Motor neuron (in vitro differentiated cells): Measurements from ENCODE around the gene RTF1. TPM values are rescaled to one million over a fixed set of nuclear protein-coding genes. Genes with fewer than 3 reads are reported as not detected.
A peak's percentile ranks its signal among the peaks of the same experiment; 100 is the strongest.

Experiments used
- ATAC-seq, 8 experiments: fragments of 200-7000 bp; cut with Tn5 transposase; replicated peaks in 6 of 8; 2 replicates each; pipeline ENCODE4 v1.8.0; 2021; ENCODE audit warnings: mild to moderate bottlenecking in 8 of 8, moderate library complexity in 8 of 8
- H3K27ac ChIP-seq, 2 donors: fragments of 250-450 bp; sonication (Bioruptor Pico); 2 replicates each; pipeline ENCODE4 v1.9.0; 2021; ENCODE audit warnings: antibody characterized with exemption in 2 of 2, mild to moderate bottlenecking in 2 of 2, moderate library complexity in 1 of 2
- H3K4me1 ChIP-seq, 2 donors: fragments of 250-450 bp; sonication (Bioruptor Pico); replicated peaks in 1 of 2; 2 replicates each; pipeline ENCODE4 v1.6.1; 2021; ENCODE audit warnings: antibody characterized with exemption in 2 of 2, mild to moderate bottlenecking in 2 of 2, moderate library complexity in 1 of 2
- H3K4me3 ChIP-seq, 5 donors: fragments of 250-450 bp; sonication (Bioruptor Pico); 2 replicates each; pipeline ENCODE4 v1.9.0; 2021; ENCODE audit warnings: antibody characterized with exemption in 5 of 5, mild to moderate bottlenecking in 5 of 5, moderate library complexity in 4 of 5
- WGBS, 10 experiments: fragments of 450-650 bp; shearing (Covaris generic); methylation state at CpG; one replicate each; pipeline ENCODE4 v1.0.0; 2022; 5-methylcytosine and 5-hydroxymethylcytosine counted together
- in situ Hi-C, 9 experiments: fragments of 400-800 bp; cut with MboI; loops; one replicate each; pipeline ENCODE4 v1.15.0; 2021; ENCODE audit warnings: low sequenced_read_pairs in 9 of 9, low pct_unique_long_range_greater_than_20kb in 2 of 9; ENCODE audit not compliant: unreplicated experiment in 9 of 9
- total RNA-seq, 8 experiments: library from RNA; unstranded; fragments of 300-600 nt; gene quantifications; 2 replicates each; pipeline versions ENCODE4 v1.2.3 to v1.2.4, GENCODE V29; 2022

Gene RTF1
- total RNA-seq, 8 experiments from 2014 or later = 24.0 to 44.8 (median 35.9) TPM

- Histone ChIP-seq H3K27ac (no peak overlapping the region), H3K4me3 (peak overlapping the region in 3 of 5 donors; percentile 5 to 49 (median 48)), H3K4me1 (peaks cover 5 to 13% of the 10 kb centered on the region in 2 donors)
- no peak for ATAC-seq
- 0 to 75% (median 6%) methylated on average over 1 to 12 of the region's 60 CpGs; no CpG with 5 or more reads in 5 of the 10 experiments for WGBS, 10 experiments
- in situ Hi-C loops = no loop called here
Observed at GRCh38 chr15:41494922-41495735, 78.2 kb downstream of the RTF1 start.

GRCh38 chr15:41495736-41496599 lies 79.1 kb downstream of the RTF1 start:
- 20 to 100% (median 57%) methylated on average over 1 to 5 of the region's 59 CpGs; no CpG with 5 or more reads in 5 of the 10 experiments for WGBS, 10 experiments
- Histone ChIP-seq H3K27ac (no peak overlapping the region), H3K4me1 (peaks cover 5 to 13% of the 10 kb centered on the region in 2 donors), H3K4me3 (peak overlapping the region in 1 of 5 donors; percentile 5)
- in situ Hi-C loops = no loop called here
- no peak for ATAC-seq

DNA sequence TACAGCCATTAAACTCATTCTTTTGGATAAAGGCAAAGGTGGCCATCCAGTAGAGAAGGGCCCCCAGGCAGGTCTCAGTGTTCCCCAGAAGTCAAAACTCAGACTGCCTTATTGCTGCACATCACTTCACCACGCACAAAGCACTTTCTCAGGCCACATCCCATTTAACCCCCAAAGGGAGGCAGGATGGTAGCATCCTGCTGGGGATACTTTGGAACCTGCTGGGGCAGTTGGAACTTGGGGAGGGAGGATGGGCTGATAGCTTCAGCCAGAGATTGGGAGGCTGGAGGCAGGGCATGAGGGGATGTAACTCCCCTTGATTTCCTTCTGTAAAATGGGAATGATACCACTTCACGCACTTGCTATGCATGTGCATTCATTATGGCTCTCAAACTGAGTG lies 81.8 kb downstream of the RTF1 start:
- H3K4me3 ChIP-seq = no peak overlapping the region
- 43 to 60% methylated on average over 1 to 2 of the region's 2 CpGs; no CpG with 5 or more reads in 8 of the 10 experiments for WGBS, 10 experiments
- H3K27ac ChIP-seq = no peak overlapping the region
- no peak for ATAC-seq
- H3K4me1 ChIP-seq = peaks cover 0 to 24% of the 10 kb centered on the region in 2 donors
- in situ Hi-C loops = no loop called here

DNA sequence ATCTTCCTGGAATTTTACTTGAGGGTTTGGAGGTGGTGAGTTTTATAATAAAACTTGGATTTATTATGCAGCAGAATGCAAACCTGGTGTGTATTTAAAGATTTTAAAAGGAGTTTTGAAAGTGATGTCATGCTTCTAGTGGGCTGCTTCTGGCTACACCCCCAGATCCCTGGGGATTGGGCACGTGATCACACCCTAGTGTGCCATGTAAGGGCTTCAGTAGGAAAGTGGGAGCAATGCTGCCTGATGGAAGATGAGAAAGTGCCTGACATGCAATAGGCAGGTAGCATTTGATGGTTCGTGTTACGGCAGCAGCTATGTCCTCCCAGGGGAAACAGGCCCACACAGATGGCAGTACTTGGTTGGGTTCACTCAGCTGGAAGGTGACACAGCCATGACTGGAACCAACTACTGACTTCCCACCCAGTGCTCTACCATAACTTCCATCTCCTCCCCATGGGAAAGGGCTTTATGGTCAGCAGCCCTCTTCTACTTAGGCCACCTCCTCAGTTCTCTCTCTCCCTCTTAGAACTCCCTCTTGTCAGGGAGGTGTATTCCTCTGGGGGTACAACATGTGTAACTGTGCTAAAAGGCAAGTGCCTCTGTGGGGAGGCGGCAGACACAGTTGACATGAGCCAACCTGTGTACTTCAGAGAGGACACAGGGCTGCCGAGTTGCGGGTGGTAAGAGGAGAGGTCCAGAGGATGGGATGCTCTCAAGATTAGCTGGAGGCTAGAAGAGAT lies 82.4 kb downstream of the RTF1 start:
- Histone ChIP-seq H3K4me3 (no peak overlapping the region), H3K4me1 (peaks cover 0 to 24% of the 10 kb centered on the region in 2 donors), H3K27ac (no peak overlapping the region)
- no peak for ATAC-seq
- in situ Hi-C loops = no loop called here
- 33 to 100% (median 79%) methylated on average over 1 to 6 of the region's 6 CpGs; no CpG with 5 or more reads in 1 of the 10 experiments for WGBS, 10 experiments

- H3K4me1 ChIP-seq = peaks cover 0 to 15% of the 10 kb centered on the region in 2 donors
- no peak overlapping the region for H3K27ac ChIP-seq
- peak overlapping the region; percentile 20 to 34 (median 26) for H3K4me3 ChIP-seq
- WGBS, 10 experiments = 0 to 77% (median 3%) methylated on average over 1 to 6 of the region's 56 CpGs; no CpG with 5 or more reads in 2 of the 10 experiments
- ATAC-seq = peak; percentile 38 to 88 (median 85)
- in situ Hi-C loops = no loop called here
Observed at GRCh38 chr15:41501191-41501917, 84.5 kb downstream of the RTF1 start.

- H3K27ac ChIP-seq = no peak overlapping the region
- WGBS, 10 experiments = 2 to 50% (median 13%) methylated on average over 1 to 16 of the region's 64 CpGs; no CpG with 5 or more reads in 4 of the 10 experiments
- peak overlapping the region; percentile 20 to 34 (median 26) for H3K4me3 ChIP-seq
- in situ Hi-C loops = no loop called here
- ATAC-seq = peak; percentile 11 to 42 (median 22)
- H3K4me1 ChIP-seq = peaks cover 0 to 15% of the 10 kb centered on the region in 2 donors
Observed at GRCh38 chr15:41501931-41502794, 85.3 kb downstream of the RTF1 start.

- Histone ChIP-seq H3K27ac (no peak overlapping the region), H3K4me3 (no peak overlapping the region), H3K4me1 (peaks cover 0 to 15% of the 10 kb centered on the region in 2 donors)
- 0 to 79% (median 34%) methylated on average over 2 to 21 of the region's 54 CpGs; no CpG with 5 or more reads in 3 of the 10 experiments for WGBS, 10 experiments
- ATAC-seq = peak in 1 of 8 experiments; percentile 24
- in situ Hi-C loops = no loop called here
Observed at GRCh38 chr15:41502795-41503668, 86.1 kb downstream of the RTF1 start.

GRCh38 chr15:41503669-41504010 lies 86.7 kb downstream of the RTF1 start:
- Histone ChIP-seq H3K4me1 (peaks cover 0 to 15% of the 10 kb centered on the region in 2 donors), H3K27ac (no peak overlapping the region), H3K4me3 (no peak overlapping the region)
- 71 to 100% (median 75%) methylated on average over 1 to 2 of the region's 5 CpGs; no CpG with 5 or more reads in 7 of the 10 experiments for WGBS, 10 experiments
- ATAC-seq = no peak
- in situ Hi-C loops = no loop called here

GRCh38 chr15:41504751-41505492 lies 88.0 kb downstream of the RTF1 start:
- in situ Hi-C loops = no loop called here
- no peak for ATAC-seq
- peaks cover 0 to 15% of the 10 kb centered on the region in 2 donors for H3K4me1 ChIP-seq
- WGBS, 10 experiments = 40 to 95% (median 92%) methylated on average over 1 to 5 of the region's 13 CpGs; no CpG with 5 or more reads in 5 of the 10 experiments
- no peak overlapping the region for H3K4me3 ChIP-seq
- H3K27ac ChIP-seq = no peak overlapping the region

DNA sequence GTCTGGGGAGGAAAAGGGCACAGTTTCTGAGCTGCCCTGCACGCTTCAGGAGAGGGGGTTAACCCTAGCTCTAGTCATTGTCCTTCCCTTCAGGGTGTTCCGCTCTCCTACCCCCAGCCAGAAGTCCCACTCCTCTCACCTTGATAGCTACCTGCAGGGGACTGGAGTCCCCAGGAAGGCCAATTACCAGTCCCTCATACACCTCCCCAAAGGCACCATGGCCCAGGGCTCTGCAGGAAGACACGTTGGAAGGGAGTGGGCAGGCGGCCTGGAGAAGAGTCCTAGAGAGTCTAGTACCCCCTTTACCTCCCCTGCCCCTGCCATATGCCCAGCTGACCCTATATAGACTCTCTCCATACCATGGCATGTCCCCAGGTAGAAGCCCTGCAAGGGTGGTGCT lies 88.9 kb downstream of the RTF1 start:
- in situ Hi-C loops = no loop called here
- ATAC-seq = no peak
- Histone ChIP-seq H3K27ac (no peak overlapping the region), H3K4me1 (peaks cover 0 to 15% of the 10 kb centered on the region in 2 donors), H3K4me3 (no peak overlapping the region)
- 50 to 100% methylated on average over 1 to 3 of the region's 4 CpGs; no CpG with 5 or more reads in 8 of the 10 experiments for WGBS, 10 experiments
